BE2C (cell line): Measurements from ENCODE around the gene FBXL13.
"Not testable (repeated sequence)": the region's sequence is repeated elsewhere in the genome, so short reads cannot be mapped to it uniquely, and the experiment has no call there.

Source experiments
- DNase-seq: peaks from one replicate; pipeline ENCODE4 v3.0.0-alpha.2; 2020
- H3K27me3 ChIP-seq: fragments of 250-450 bp; sonication (Bioruptor Pico); 2 replicates; pipeline ENCODE4 v1.5.1; 2020; ENCODE audit warnings: mild to moderate bottlenecking
- H3K36me3 ChIP-seq: fragments of 250-450 bp; sonication (Bioruptor Pico); 2 replicates; pipeline ENCODE4 v1.5.1; 2020; ENCODE audit warnings: mild to moderate bottlenecking
- H3K4me1 ChIP-seq: fragments of 250-450 bp; sonication (Bioruptor Pico); 2 replicates; pipeline ENCODE4 v1.5.1; 2020
- H3K4me3 ChIP-seq: 2 replicates; pipeline ENCODE4 v1.5.1; 2011; ENCODE audit warnings: low read depth, low read length
- H3K9me3 ChIP-seq: fragments of 250-450 bp; sonication (Bioruptor Pico); 2 replicates; pipeline ENCODE4 v1.5.1; 2020
- TF ChIP-seq, protein P1 (sequence below): IDR thresholded peaks from 2 replicates; pipeline ENCODE4 v1.5.1; 2012; ENCODE audit warnings: mild to moderate bottlenecking, low read depth, low read length

Gene FBXL13

DNA sequence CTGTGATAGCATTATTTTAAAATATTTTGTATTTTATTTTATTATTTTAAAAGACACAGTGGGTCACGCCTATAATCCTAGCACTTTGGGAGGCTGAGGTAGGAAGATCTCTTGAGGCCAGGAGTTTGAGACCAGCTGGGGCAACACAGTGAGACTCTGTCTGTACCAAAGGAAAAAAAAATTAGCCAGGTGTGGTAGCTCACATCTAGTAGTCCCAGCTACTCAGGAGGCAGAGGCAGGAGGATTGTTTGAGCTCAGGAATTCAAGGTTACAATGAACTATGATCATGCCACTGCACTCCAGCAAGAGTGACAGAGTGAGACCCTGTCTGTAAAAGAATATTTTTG, 37.1 kb downstream of the FBXL13 start:
- Histone ChIP-seq H3K4me1 (no peaks in the 10 kb centered on the region), H3K4me3 (no peak overlapping the region), H3K36me3 (no peaks in the 10 kb centered on the region), H3K9me3 (no peaks in the 10 kb centered on the region), H3K27me3 (no peaks in the 10 kb centered on the region)
- no peak for DNase-seq
- TF ChIP-seq, protein P1, sequence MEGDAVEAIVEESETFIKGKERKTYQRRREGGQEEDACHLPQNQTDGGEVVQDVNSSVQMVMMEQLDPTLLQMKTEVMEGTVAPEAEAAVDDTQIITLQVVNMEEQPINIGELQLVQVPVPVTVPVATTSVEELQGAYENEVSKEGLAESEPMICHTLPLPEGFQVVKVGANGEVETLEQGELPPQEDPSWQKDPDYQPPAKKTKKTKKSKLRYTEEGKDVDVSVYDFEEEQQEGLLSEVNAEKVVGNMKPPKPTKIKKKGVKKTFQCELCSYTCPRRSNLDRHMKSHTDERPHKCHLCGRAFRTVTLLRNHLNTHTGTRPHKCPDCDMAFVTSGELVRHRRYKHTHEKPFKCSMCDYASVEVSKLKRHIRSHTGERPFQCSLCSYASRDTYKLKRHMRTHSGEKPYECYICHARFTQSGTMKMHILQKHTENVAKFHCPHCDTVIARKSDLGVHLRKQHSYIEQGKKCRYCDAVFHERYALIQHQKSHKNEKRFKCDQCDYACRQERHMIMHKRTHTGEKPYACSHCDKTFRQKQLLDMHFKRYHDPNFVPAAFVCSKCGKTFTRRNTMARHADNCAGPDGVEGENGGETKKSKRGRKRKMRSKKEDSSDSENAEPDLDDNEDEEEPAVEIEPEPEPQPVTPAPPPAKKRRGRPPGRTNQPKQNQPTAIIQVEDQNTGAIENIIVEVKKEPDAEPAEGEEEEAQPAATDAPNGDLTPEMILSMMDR = no peak

DNA sequence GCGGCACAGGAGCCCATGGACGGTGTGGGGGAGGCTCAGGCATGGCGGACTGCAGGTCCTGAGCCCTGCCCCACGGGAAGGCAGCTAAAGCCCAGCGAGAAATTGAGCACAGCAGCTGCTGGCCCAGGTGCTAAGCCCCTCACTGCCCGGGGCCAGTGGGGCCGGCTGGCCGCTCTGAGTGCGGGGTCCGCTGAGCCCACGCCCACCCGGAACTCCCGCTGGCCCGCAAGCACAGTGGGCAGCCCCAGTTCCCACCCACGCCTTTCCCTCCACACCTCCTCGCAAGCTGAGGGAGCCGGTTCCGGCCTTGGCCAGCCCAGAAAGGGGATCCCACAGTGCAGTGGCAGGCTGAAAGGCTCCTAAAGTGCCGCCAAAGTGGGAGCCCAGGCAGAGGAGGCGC, 40.3 kb downstream of the FBXL13 start:
- not testable (repeated sequence) for H3K9me3 ChIP-seq, DNase-seq, H3K4me1 ChIP-seq, H3K36me3 ChIP-seq, H3K4me3 ChIP-seq, H3K27me3 ChIP-seq

DNA sequence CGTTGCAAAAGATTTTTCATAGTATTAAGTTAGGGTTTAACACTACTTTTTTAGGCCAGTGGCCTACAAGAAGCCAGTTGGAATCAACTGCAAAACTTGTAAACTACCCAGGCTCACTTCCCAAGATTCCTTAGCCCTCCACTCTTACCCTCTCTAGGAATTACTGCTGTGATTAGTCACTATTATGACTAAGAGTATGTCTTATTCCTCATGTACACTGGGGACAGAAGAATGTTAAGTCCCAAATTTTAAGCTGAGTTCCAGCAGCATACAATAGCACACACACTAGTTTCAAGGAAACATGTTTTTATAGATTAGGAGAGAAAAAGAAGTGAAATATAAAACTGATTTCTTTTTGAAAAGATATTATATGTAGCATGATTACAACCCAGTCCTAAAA, 42.8 kb downstream of the FBXL13 start:
- Histone ChIP-seq H3K27me3 (no peaks in the 10 kb centered on the region; the same call in 1 of the 2 replicates), H3K36me3 (no peaks in the 10 kb centered on the region), H3K9me3 (no peaks in the 10 kb centered on the region), H3K4me3 (no peak overlapping the region), H3K4me1 (no peaks in the 10 kb centered on the region)
- TF ChIP-seq, protein P1 = no peak
- no peak for DNase-seq

DNA sequence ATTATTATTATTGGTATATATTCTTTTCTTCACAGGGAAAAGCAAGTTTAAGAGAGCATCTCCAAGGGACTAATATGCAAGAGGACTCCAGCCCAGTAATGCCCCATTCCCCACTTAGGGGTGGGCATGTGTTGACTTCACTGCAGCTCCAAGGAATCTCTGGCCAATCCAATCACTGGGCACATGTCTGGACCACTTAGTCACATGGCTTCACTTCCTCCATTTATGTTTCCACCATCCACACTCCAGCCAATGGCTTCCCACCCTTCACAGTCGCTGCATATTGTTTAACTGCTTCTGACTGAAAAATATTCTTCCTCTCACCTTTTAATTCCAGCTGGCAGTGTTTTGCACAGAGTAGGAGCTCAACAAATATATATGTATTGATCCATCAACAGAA, 43.6 kb downstream of the FBXL13 start:
- no peak for DNase-seq
- TF ChIP-seq, protein P1 = no peak
- Histone ChIP-seq H3K36me3 (no peaks in the 10 kb centered on the region), H3K4me1 (no peaks in the 10 kb centered on the region), H3K9me3 (no peaks in the 10 kb centered on the region), H3K4me3 (no peak overlapping the region), H3K27me3 (no peaks in the 10 kb centered on the region; the same call in 1 of the 2 replicates)

DNA sequence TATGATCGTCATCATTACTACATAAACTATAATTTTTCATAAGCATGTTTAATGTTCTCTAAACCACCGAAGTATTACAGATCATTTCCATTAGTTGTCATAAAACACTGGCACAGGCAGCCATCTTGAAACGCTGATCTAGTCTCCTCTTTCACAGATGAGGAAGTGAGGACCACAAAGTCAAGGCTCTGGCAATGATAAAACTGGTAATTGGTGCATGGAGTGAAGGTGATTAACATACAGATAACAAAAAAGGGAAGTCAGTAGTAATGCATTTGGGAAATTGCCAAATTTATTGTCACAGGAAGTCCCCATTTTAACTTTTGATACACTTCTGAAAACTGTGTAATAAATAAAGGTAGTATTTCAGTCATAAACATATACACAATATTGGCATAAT, 49.3 kb downstream of the FBXL13 start:
- no peak for DNase-seq

DNA sequence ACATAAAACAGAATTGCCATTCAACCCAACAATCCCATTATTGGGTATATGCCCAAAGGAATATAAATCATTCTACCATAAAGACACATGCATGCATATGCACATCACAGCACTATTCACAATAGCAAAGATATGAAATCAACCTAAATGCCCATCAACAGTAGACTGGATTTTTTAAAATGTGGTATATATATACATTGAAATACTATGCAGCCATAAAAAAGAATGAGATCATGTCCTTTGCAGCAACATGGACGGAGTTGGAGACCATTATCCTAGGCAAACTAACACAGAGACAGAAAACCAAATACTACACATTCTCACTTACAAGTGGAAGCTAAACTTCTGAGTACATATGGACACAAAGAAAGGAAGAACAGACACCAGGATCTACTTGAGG, 51.0 kb downstream of the FBXL13 start:
- H3K4me3 ChIP-seq, H3K9me3 ChIP-seq, H3K27me3 ChIP-seq, H3K4me1 ChIP-seq, H3K36me3 ChIP-seq, DNase-seq: not testable (repeated sequence)

More for the DNA sequence above, 49.3 kb downstream of the FBXL13 start:
- Histone ChIP-seq H3K4me3 (no peak overlapping the region), H3K27me3 (no peaks in the 10 kb centered on the region; the same call in 1 of the 2 replicates), H3K36me3 (no peaks in the 10 kb centered on the region), H3K4me1 (no peaks in the 10 kb centered on the region; the same call in 1 of the 2 replicates), H3K9me3 (no peaks in the 10 kb centered on the region)
- TF ChIP-seq, protein P1 = no peak

DNA sequence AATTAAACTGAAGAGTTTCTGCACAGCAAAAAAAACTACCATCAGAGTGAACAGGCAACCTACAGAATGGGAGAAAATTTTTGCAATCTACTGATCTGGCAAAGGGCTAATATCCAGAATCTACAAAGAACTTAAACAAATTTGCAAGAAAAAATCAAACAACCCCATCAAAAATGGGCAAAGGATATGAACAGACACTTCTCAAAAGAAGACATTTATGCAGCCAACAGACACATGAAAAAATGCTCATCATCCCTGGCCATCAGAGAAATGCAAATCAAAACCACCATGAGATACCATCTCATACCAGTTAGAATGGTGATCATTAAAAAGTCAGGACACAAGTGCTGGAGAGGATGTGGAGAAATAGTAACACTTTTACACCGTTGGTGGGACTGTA, 53.1 kb downstream of the FBXL13 start:
- not testable (repeated sequence) for H3K27me3 ChIP-seq, H3K36me3 ChIP-seq, H3K9me3 ChIP-seq, H3K4me3 ChIP-seq, DNase-seq, H3K4me1 ChIP-seq

DNA sequence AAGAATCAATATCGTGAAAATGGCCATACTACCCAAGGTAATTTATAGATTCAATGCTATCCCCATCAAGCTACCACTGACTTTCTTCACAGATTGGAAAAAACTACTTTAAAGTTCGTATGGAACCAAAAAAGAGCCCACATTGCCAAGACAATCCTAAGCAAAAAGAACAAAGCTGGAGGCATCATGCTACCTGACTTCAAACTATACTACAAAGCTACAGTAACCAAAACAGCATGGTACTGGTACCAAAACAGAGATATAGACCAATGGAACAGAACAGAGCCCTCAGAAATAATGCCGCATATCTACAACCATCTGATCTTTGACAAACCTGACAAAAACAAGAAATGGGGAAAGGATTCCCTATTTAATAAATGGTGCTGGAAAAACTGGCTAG, 53.7 kb downstream of the FBXL13 start:
- H3K4me1 ChIP-seq, H3K27me3 ChIP-seq, DNase-seq, H3K36me3 ChIP-seq, H3K9me3 ChIP-seq, H3K4me3 ChIP-seq: not testable (repeated sequence)

DNA sequence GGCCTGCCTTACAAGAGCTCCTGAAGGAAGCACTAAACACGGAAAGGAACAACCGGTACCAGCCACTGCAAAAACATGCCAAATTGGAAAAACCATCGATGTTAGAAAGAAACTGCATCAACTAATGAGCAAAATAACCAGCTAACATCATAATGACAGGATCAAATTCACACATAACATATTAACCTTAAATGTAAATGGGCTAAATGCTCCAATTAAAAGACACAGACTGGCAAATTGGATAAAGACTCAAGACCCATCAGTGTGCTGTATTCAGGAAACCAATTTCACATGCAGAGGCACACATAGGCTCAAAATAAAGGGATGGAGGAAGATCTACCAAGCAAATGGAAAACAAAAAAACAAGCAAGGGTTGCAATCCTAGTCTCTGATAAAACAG, 56.3 kb downstream of the FBXL13 start:
- not testable (repeated sequence) for H3K36me3 ChIP-seq, H3K9me3 ChIP-seq, H3K4me1 ChIP-seq, H3K4me3 ChIP-seq, DNase-seq, H3K27me3 ChIP-seq
